IgD-negative memory B cell (primary cell): ENCODE results near the gene PCDH1. TPM values are rescaled to one million over a fixed set of nuclear protein-coding genes. Genes with fewer than 3 reads are reported as not detected.
"Not testable (repeated sequence)": the region's sequence is repeated elsewhere in the genome, so short reads cannot be mapped to it uniquely, and the experiment has no call there.

ENCODE experiments used
- H3K27ac Mint-ChIP-seq, 3 donors: one replicate each; pipeline ENCODE4 v1.8.0; 2020 to 2022; ENCODE audit warnings: mild to moderate bottlenecking in 3 of 3, mixed read lengths in 3 of 3, moderate library complexity in 1 of 3
- H3K27me3 Mint-ChIP-seq: one replicate; pipeline ENCODE4 v1.8.0; 2021; ENCODE audit warnings: mixed read lengths
- H3K36me3 Mint-ChIP-seq: one replicate; pipeline ENCODE4 v1.8.0; 2020; ENCODE audit warnings: mild to moderate bottlenecking, mixed read lengths
- H3K4me1 Mint-ChIP-seq, 3 donors: one replicate each; pipeline ENCODE4 v1.8.0; 2020 to 2022; ENCODE audit warnings: mixed read lengths in 3 of 3, mild to moderate bottlenecking in 1 of 3
- H3K4me3 Mint-ChIP-seq, 4 donors: one replicate each; pipeline ENCODE4 v1.8.0; 2020 to 2022; ENCODE audit warnings: mild to moderate bottlenecking in 4 of 4, mixed read lengths in 4 of 4, moderate library complexity in 3 of 4
- H3K9me3 Mint-ChIP-seq, 3 donors: one replicate each; pipeline ENCODE4 v1.8.0; 2020 to 2021; ENCODE audit warnings: mixed read lengths in 3 of 3, mild to moderate bottlenecking in 1 of 3
- polyA plus RNA-seq: library from polyadenylated mRNA; unstranded; fragments of 300-500 nt; fragmentation: Illumina TruSeq; gene quantifications from one replicate; pipeline ENCODE4 v1.2.3, GENCODE V29; 2021

Gene PCDH1
- polyA plus RNA-seq, 1 donor from 2014 or later = 0.10 TPM

DNA sequence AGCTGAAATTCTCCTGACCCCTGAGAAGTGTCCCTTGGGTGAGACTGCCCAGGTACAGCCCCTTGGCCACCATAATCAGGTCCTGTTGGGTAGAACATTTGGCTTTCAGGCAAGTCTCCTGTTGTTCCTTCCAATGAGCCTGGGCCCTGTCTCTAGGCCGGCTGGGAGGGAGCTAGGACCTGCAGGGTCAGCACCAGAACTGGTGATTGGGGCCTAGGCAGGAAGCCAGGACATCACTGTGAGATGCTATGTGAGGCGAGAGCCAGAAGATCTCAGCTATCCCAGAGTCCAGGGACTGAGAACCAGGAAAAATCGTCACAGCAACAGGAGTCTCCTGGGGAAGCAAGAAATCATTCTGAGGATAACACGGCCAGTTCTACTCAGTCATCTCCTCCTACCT is 51.5 kb downstream of the PCDH1 start:
- H3K4me1 Mint-ChIP-seq = no peaks in the 10 kb centered on the region
- peaks cover 7% of the 10 kb centered on the region for H3K27me3 Mint-ChIP-seq
- H3K36me3 Mint-ChIP-seq = no peaks in the 10 kb centered on the region
- H3K27ac Mint-ChIP-seq = no peak overlapping the region
- no peak overlapping the region for H3K4me3 Mint-ChIP-seq
- no peaks in the 10 kb centered on the region for H3K9me3 Mint-ChIP-seq

DNA sequence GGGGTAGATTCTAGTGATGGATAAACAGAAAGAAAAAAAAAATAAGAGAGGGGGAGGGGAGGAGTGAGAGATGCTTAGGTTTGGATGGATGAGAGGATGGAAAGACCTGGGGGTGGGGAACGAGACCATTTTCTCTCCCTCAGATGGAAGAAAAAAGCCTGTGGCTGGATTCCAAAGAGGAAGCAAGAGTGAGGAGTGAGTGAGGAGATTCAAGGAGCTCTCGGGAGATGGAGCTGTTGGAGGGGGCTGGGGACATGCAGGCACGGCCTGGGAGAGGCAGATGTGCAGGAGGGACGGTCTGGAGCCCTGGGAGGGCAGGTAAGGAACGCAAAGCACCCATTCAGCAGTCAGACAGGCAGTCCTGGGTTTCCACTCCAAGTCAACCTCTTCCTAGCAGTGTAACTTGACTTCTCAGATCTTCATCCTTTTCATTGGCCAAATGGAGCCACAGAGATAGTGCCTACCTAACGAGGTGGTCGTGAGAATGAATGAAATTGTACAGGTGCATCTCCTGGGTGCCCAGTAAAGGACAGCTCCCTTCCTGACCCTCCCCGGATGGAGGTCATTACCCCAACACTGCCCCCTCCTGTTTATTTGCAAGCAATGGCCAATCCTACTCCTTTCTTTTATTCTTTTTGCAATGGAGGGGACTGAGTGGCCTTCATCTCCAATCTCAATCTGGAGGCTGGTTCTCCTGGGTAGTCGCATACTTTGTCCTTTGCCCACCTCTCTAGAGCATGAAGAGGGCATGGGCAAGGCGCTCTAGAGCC is 52.2 kb downstream of the PCDH1 start:
- H3K4me1 Mint-ChIP-seq = no peaks in the 10 kb centered on the region
- H3K27me3 Mint-ChIP-seq = peaks cover 5% of the 10 kb centered on the region
- peak overlapping the region in 1 of 3 donors; percentile 41 for H3K27ac Mint-ChIP-seq
- H3K9me3 Mint-ChIP-seq = no peaks in the 10 kb centered on the region
- H3K4me3 Mint-ChIP-seq = no peak overlapping the region
- H3K36me3 Mint-ChIP-seq = no peaks in the 10 kb centered on the region

- H3K4me3 Mint-ChIP-seq = no peak overlapping the region
- no peaks in the 10 kb centered on the region for H3K9me3 Mint-ChIP-seq
- no peak overlapping the region for H3K27ac Mint-ChIP-seq
- peaks cover under 1% of the 10 kb centered on the region for H3K27me3 Mint-ChIP-seq
- no peaks in the 10 kb centered on the region for H3K36me3 Mint-ChIP-seq
- H3K4me1 Mint-ChIP-seq = no peaks in the 10 kb centered on the region
Observed at GRCh38 chr5:141825241-141825671, 53.0 kb downstream of the PCDH1 start.

DNA sequence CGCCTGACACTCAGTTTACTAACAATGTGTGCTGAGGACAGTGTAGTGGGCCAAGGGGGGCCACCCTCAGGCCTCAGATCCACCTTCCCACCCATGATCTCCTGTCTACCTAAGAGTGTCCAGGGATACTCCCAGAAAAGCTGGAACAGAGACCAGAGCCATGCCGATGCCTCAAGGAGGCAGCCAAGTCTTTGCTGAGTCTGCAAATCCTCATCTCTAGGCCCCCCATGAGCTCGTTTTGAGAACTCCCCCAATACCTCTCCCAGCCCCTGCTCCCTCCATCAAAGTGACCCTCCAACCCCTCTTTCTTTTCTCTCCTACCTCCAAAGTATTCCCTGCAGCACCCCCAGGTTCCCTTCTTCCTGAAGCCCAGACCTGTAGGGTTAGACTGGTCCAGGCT is 53.5 kb downstream of the PCDH1 start:
- Mint-ChIP-seq H3K4me1 (no peaks in the 10 kb centered on the region), H3K36me3 (no peaks in the 10 kb centered on the region), H3K27ac (no peak overlapping the region), H3K9me3 (no peaks in the 10 kb centered on the region), H3K4me3 (no peak overlapping the region), H3K27me3 (no peaks in the 10 kb centered on the region)

- no peak overlapping the region for H3K27ac Mint-ChIP-seq
- no peak overlapping the region for H3K4me3 Mint-ChIP-seq
- no peaks in the 10 kb centered on the region for H3K9me3 Mint-ChIP-seq
- no peaks in the 10 kb centered on the region for H3K36me3 Mint-ChIP-seq
- H3K27me3 Mint-ChIP-seq = peaks cover 2% of the 10 kb centered on the region
- no peaks in the 10 kb centered on the region for H3K4me1 Mint-ChIP-seq
Observed at GRCh38 chr5:141823056-141823455, 55.2 kb downstream of the PCDH1 start.

- no peak overlapping the region for H3K4me3 Mint-ChIP-seq
- no peak overlapping the region for H3K27ac Mint-ChIP-seq
- H3K4me1 Mint-ChIP-seq = no peaks in the 10 kb centered on the region
- H3K36me3 Mint-ChIP-seq = no peaks in the 10 kb centered on the region
- H3K9me3 Mint-ChIP-seq = no peaks in the 10 kb centered on the region
- H3K27me3 Mint-ChIP-seq = peaks cover 2% of the 10 kb centered on the region
Observed at GRCh38 chr5:141822144-141822543, 56.1 kb downstream of the PCDH1 start.

- H3K9me3 Mint-ChIP-seq = no peaks in the 10 kb centered on the region
- no peak overlapping the region for H3K27ac Mint-ChIP-seq
- H3K27me3 Mint-ChIP-seq = peaks cover 4% of the 10 kb centered on the region
- H3K36me3 Mint-ChIP-seq = no peaks in the 10 kb centered on the region
- H3K4me3 Mint-ChIP-seq = no peak overlapping the region
- no peaks in the 10 kb centered on the region for H3K4me1 Mint-ChIP-seq
Observed at GRCh38 chr5:141821430-141821925, 56.7 kb downstream of the PCDH1 start.

GRCh38 chr5:141820686-141821085 is 57.5 kb downstream of the PCDH1 start:
- not testable (repeated sequence) for H3K27ac Mint-ChIP-seq, H3K36me3 Mint-ChIP-seq, H3K27me3 Mint-ChIP-seq

GRCh38 chr5:141817631-141818030 is 60.6 kb downstream of the PCDH1 start:
- Mint-ChIP-seq H3K9me3 (no peaks in the 10 kb centered on the region), H3K4me3 (no peak overlapping the region), H3K27me3 (peaks cover 9% of the 10 kb centered on the region), H3K4me1 (no peaks in the 10 kb centered on the region), H3K36me3 (no peaks in the 10 kb centered on the region), H3K27ac (no peak overlapping the region)

More at GRCh38 chr5:141820686-141821085, 57.5 kb downstream of the PCDH1 start:
- not testable (repeated sequence) for H3K9me3 Mint-ChIP-seq, H3K4me1 Mint-ChIP-seq, H3K4me3 Mint-ChIP-seq

DNA sequence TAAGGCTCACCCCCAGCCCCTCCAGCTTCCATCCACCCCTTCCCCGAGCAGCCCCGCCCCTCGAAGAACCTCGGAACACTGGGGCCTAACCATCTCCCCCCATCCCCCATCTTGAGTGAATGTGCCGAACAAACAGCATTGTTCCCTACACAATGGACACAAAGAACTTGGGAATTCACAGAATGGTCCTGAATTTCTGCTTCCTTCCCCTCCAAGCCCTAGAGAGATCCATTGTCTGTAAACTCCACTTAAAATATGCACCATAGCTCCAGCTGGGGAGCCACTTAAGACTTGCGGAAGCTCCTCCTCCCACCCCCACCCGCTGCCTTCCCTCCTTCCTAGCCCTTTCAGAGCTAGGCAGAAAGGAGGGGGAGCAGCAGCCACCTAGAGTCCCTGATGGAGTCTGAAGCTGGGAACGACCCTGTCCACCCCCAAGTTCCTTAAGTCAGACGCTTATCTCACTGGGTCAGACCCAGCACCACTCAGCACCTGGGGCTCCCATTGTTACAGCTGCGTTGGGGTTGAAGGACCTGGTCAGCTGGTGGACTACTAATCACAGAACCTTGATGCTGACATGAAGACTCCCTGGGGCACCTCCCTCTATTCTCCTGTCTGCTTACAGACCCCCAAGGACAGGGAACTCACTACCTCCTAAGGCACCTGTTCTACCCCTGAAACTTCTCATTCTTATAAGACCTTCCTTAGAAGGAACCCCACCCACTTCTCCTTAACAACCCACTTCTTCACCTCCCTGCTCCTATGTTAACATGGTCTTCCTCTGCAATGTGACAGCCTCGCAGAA is 61.4 kb downstream of the PCDH1 start:
- Mint-ChIP-seq H3K27me3 (peaks cover 13% of the 10 kb centered on the region), H3K4me3 (no peak overlapping the region), H3K27ac (no peak overlapping the region)

GRCh38 chr5:141815796-141816180 is 62.4 kb downstream of the PCDH1 start:
- no peaks in the 10 kb centered on the region for H3K4me1 Mint-ChIP-seq
- no peak overlapping the region for H3K27ac Mint-ChIP-seq
- H3K4me3 Mint-ChIP-seq = no peak overlapping the region
- H3K36me3 Mint-ChIP-seq = no peaks in the 10 kb centered on the region
- peaks cover 16% of the 10 kb centered on the region for H3K27me3 Mint-ChIP-seq
- H3K9me3 Mint-ChIP-seq = no peaks in the 10 kb centered on the region

More for the DNA sequence above, 61.4 kb downstream of the PCDH1 start:
- Mint-ChIP-seq H3K4me1 (no peaks in the 10 kb centered on the region), H3K36me3 (no peaks in the 10 kb centered on the region), H3K9me3 (no peaks in the 10 kb centered on the region)

- no peaks in the 10 kb centered on the region for H3K9me3 Mint-ChIP-seq
- H3K27ac Mint-ChIP-seq = no peak overlapping the region
- no peaks in the 10 kb centered on the region for H3K36me3 Mint-ChIP-seq
- peak overlapping the region in 1 of 4 donors; percentile 36 for H3K4me3 Mint-ChIP-seq
- no peaks in the 10 kb centered on the region for H3K4me1 Mint-ChIP-seq
- peaks cover 16% of the 10 kb centered on the region for H3K27me3 Mint-ChIP-seq
Observed at GRCh38 chr5:141815051-141815795, 63.0 kb downstream of the PCDH1 start.

DNA sequence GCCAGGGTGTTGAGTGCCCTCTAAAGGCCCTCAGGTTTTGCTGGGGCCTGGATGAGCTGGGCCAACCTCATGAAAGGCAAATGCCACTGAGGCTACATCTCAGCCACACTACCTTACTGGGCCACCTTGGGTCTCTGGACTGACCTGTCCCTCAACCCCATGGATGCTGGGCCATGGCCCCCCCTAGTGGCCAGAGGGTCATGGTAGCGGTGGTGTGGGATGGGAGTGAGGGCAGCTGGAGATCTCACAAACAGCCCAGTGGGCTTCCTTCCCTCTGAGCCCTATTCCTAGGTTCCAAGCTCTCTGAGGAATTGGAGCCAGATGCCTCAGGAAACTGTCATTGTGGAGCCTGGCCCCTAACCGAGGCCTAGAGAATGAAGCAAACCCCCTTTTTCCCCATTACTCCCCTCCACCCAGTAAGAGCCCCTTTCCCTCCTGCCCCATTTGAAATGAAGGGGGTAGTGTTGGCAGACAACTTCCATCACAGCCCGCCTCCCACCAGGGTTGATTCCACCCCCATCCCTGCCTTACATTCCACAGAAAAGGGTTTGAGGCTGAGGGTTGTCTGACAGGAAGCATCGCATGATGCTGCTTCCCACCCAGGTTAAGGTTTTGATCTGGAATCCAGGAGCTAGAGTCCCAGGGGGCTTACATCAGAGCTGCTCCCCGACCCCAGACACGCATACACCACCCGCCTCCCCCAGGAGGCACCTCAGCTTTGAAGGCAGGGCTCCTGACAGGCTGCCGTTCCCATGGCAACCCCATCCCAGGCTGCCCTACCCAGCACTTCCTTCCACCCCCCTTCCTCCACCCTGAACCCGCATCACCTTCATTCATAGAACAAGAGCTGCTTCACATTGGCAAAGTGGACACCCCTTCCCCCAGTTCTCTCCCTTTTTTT is 63.9 kb downstream of the PCDH1 start:
- Mint-ChIP-seq H3K36me3 (no peaks in the 10 kb centered on the region), H3K27ac (no peak overlapping the region), H3K9me3 (no peaks in the 10 kb centered on the region), H3K4me3 (no peak overlapping the region), H3K4me1 (no peaks in the 10 kb centered on the region), H3K27me3 (peaks cover 18% of the 10 kb centered on the region)

DNA sequence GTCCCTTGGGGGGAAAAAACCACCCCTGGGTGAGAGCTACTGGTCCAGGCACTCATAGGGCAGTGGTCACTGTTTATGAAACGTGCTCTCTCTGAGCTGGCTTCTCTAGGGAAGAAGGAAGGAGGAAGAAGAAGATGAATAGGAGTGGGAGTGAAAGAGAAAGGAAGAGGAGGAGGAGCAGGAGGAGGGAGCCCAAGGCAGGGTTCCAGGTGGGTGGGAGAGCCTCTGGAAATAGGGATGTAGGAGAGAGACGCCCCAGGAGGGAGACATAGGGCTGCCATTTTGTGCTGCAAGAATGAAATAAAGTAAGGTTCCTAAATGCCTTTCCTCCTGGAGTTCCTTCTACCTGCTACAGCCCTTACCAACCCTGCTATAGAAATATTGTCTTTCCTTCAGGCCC is 65.7 kb downstream of the PCDH1 start:
- H3K4me1 Mint-ChIP-seq = no peaks in the 10 kb centered on the region
- H3K9me3 Mint-ChIP-seq = no peaks in the 10 kb centered on the region
- no peak overlapping the region for H3K27ac Mint-ChIP-seq
- H3K27me3 Mint-ChIP-seq = peaks cover 22% of the 10 kb centered on the region
- H3K36me3 Mint-ChIP-seq = no peaks in the 10 kb centered on the region
- H3K4me3 Mint-ChIP-seq = no peak overlapping the region
